ENCODE data around the gene IFI35.

The IFI35 gene

GRCh38 chr17:42979511-42980273, 26.9 kb upstream of the IFI35 start, which contains the start of gene PTGES3L:
TSS of gene PTGES3L (minus strand) at chr17:42980080. CDS start at chr17:42980053, 27 bp downstream.
- DNase-seq (ENCODE audit: low read depth), result no peak
- H3K4me3 ChIP-seq (ENCODE audit: low read depth, low read length), result peak within 1 kb of the TSS; percentile 91
- no peak for TF ChIP-seq CTCF (IDR thresholded peaks at IDR 0.05; ENCODE audit: control insufficient read depth, extremely low read depth, insufficient read depth)

GRCh38 chr17:42980274-42980765, 26.3 kb upstream of the IFI35 start, which contains the start of gene RUNDC1:
TSS of gene RUNDC1 (plus strand) at chr17:42980565. CDS start at chr17:42980577, 12 bp downstream.
- DNase-seq (ENCODE audit: low read depth), result no peak
- peak within 1 kb of the TSS; percentile 91 for H3K4me3 ChIP-seq (ENCODE audit: low read depth, low read length)
- TF ChIP-seq CTCF (IDR thresholded peaks at IDR 0.05; ENCODE audit: control insufficient read depth, extremely low read depth, insufficient read depth), result no peak

- peak; percentile 49 for TF ChIP-seq CTCF (IDR thresholded peaks at IDR 0.05; ENCODE audit: control insufficient read depth, extremely low read depth, insufficient read depth)
- DNase-seq (ENCODE audit: low read depth), result no peak
- H3K4me3 ChIP-seq (ENCODE audit: low read depth, low read length), result peak overlapping the region; percentile 91
These were observed 25.7 kb upstream of the IFI35 start for GRCh38 chr17:42980766-42981397.

GRCh38 chr17:42982266-42982665, 24.3 kb upstream of the IFI35 start:
- H3K4me3 ChIP-seq (ENCODE audit: low read depth, low read length), result peak overlapping the region; percentile 91
- DNase-seq (ENCODE audit: low read depth), result peak; percentile 97

GRCh38 chr17:42985225-42985624, 21.4 kb upstream of the IFI35 start:
- no peak overlapping the region for H3K4me3 ChIP-seq (ENCODE audit: low read depth, low read length)
- DNase-seq (ENCODE audit: low read depth), result no peak

More at GRCh38 chr17:42982266-42982665, 24.3 kb upstream of the IFI35 start:
- no peak for TF ChIP-seq CTCF (IDR thresholded peaks at IDR 0.05; ENCODE audit: control insufficient read depth, extremely low read depth, insufficient read depth)

GRCh38 chr17:42989141-42989540, 17.4 kb upstream of the IFI35 start:
- no peak overlapping the region for H3K4me3 ChIP-seq (ENCODE audit: low read depth, low read length)
- DNase-seq (ENCODE audit: low read depth), result no peak
- no peak for TF ChIP-seq CTCF (IDR thresholded peaks at IDR 0.05; ENCODE audit: control insufficient read depth, extremely low read depth, insufficient read depth)

More at GRCh38 chr17:42985225-42985624, 21.4 kb upstream of the IFI35 start:
- no peak for TF ChIP-seq CTCF (IDR thresholded peaks at IDR 0.05; ENCODE audit: control insufficient read depth, extremely low read depth, insufficient read depth)
